GM10248 (cell line): ENCODE results near the gene SCRG1.

Experiments used
- CTCF ChIA-PET: fragments of 300-600 bp; sonication (Branson Sonifier 250); formaldehyde crosslinking; extraction: SDS; loops from one replicate; lab custom pipeline; 2021; ENCODE audit warnings: antibody characterized with exemption; lab: Yijun Ruan, JAX
- POLR2A ChIA-PET: fragments of 350-650 bp; sonication (Branson Sonifier 250); formaldehyde crosslinking; extraction: SDS; loops from one replicate; lab custom pipeline; 2020; ENCODE audit warnings: antibody characterized with exemption; lab: Yijun Ruan, JAX
- DNase-seq: peaks from one replicate; pipeline ENCODE4 v3.0.0; 2012; ENCODE audit errors: extremely low spot score
- CTCF ChIP-seq: IDR thresholded peaks from 2 replicates; pipeline ENCODE4 v1.5.1; 2012; ENCODE audit warnings: mild to moderate bottlenecking, low read depth; ENCODE audit errors: extremely low read depth, missing control alignments, control extremely low read depth

The SCRG1 gene

GRCh38 chr4:173436771-173437265 lies 37.9 kb upstream of the SCRG1 start:
- TF ChIP-seq CTCF, result no peak
- ChIA-PET CTCF (interaction anchor here (1.3 to 1.6 kb wide), 2 partner anchors 11 to 16 kb away, joined by 6 to 7 read pairs; no protein-coding TSS in a partner anchor), POLR2A (no interaction called here)
- no peak for DNase-seq

- ChIA-PET POLR2A (no interaction called here), CTCF (no interaction called here)
- no peak for TF ChIP-seq CTCF
- no peak for DNase-seq
Observed at GRCh38 chr4:173436149-173436579, 37.2 kb upstream of the SCRG1 start.

- TF ChIP-seq CTCF, result no peak
- DNase-seq, result no peak
- ChIA-PET POLR2A (no interaction called here), CTCF (interaction anchor here (2.2 kb wide), 1 partner anchor 13 kb away, joined by 9 read pairs; no protein-coding TSS in a partner anchor)
Observed at GRCh38 chr4:173434231-173434630, 35.3 kb upstream of the SCRG1 start.

- no peak for TF ChIP-seq CTCF
- POLR2A ChIA-PET, result no interaction called here
- DNase-seq, result no peak
- CTCF ChIA-PET, result interaction anchor here (0.8 to 2.2 kb wide), 8 partner anchors 8 to 132 kb away, joined by 3 to 9 read pairs (median 4); no protein-coding TSS in a partner anchor
Observed at GRCh38 chr4:173433447-173433846, 34.5 kb upstream of the SCRG1 start.

- ChIA-PET CTCF (interaction anchor here (0.8 to 2.2 kb wide), 7 partner anchors 8 to 131 kb away, joined by 3 to 9 read pairs (median 5); no protein-coding TSS in a partner anchor), POLR2A (no interaction called here)
- no peak for TF ChIP-seq CTCF
- no peak for DNase-seq
Observed at GRCh38 chr4:173432430-173432829, 33.5 kb upstream of the SCRG1 start.

- DNase-seq, result no peak
- POLR2A ChIA-PET, result no interaction called here
- CTCF ChIA-PET, result interaction anchor here (0.8 to 1.7 kb wide), 9 partner anchors 8 to 412 kb away, joined by 3 to 6 read pairs (median 3); no protein-coding TSS in a partner anchor
- TF ChIP-seq CTCF, result no peak
Observed at GRCh38 chr4:173426064-173426463, 27.1 kb upstream of the SCRG1 start.
